HG02763 (cell line): Measurements from ENCODE around the gene SEMG2.

Source experiments
- ATAC-seq: cut with Tn5 transposase; IDR thresholded peaks from one replicate; pipeline ENCODE4 v1.9.1; 2021; ENCODE audit warnings: mild to moderate bottlenecking, moderate library complexity; ENCODE audit not compliant: unreplicated experiment

SEMG2 gene, protein sequence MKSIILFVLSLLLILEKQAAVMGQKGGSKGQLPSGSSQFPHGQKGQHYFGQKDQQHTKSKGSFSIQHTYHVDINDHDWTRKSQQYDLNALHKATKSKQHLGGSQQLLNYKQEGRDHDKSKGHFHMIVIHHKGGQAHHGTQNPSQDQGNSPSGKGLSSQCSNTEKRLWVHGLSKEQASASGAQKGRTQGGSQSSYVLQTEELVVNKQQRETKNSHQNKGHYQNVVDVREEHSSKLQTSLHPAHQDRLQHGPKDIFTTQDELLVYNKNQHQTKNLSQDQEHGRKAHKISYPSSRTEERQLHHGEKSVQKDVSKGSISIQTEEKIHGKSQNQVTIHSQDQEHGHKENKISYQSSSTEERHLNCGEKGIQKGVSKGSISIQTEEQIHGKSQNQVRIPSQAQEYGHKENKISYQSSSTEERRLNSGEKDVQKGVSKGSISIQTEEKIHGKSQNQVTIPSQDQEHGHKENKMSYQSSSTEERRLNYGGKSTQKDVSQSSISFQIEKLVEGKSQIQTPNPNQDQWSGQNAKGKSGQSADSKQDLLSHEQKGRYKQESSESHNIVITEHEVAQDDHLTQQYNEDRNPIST

GRCh38 chr20:45221076-45221475 lies at the start of gene SEMG2:
TSS of gene SEMG2 (plus strand) at chr20:45221373. CDS start at chr20:45221390, 17 bp downstream.
- ATAC-seq = no peak

DNA sequence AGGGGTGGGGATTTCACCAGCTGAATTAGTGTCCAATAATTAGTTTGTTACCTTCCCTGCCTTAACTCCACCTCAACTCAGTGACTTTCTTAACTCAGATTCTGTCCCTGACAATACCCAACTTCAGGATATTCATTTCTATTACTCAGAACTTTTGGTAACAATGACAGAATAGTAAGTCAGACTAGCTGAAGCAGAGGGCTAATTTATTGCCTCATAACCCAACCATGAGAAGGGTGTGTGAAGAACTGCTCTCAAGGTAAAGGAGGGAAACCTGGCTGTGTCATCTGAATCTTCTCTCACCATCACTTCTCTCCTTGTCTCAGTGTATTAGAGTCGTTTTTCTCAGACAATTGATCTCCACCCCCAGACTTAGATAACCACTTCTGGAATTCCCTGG lies 47.7 kb upstream of the SEMG2 start:
- no peak for ATAC-seq

DNA sequence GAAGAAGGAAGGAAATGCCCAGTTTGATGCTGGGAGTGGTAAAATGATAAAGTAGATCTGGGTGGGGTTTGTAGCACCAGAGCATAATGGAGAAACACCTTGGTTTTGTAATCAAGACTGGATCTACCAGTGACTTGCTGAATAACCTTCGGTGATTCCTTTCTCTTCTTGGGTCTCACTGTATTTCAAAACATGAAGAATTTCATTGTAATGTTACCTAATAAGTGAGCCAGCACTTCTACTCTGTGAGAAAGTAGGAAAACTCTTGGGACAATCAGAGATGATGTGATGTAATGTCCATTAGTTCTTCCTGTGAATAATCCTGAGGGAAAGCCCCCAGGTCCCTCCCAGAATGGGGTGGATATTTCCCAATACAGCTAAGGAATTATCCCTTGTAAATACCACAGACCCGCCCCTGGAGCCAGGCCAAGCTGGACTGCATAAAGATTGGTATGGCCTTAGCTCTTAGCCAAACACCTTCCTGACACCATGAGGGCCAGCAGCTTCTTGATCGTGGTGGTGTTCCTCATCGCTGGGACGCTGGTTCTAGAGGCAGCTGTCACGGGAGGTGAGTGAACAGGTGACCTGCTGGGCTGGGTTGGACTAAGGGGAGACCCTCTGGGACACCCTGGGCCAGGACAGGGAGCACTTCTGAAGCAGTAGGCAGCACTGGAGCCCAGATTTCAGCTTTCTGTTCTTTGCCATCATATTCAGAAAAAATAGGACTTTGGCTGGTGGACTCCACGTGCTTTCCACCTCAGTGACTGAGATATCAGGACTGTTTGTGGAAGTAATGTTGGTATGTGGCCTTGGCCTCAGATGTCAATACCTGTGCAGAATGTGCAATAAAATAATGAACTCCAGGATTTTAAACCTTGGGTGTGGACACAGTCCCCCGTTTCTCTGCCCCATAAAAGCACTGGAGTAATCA lies 46.5 kb upstream of the SEMG2 start, which contains the start of gene PI3:
Gene PI3, plus strand, starts transcription at position 469 of the 931 bp plus-strand sequence. Its CDS starts 21 bp downstream, at position 490.
- ATAC-seq = no peak

DNA sequence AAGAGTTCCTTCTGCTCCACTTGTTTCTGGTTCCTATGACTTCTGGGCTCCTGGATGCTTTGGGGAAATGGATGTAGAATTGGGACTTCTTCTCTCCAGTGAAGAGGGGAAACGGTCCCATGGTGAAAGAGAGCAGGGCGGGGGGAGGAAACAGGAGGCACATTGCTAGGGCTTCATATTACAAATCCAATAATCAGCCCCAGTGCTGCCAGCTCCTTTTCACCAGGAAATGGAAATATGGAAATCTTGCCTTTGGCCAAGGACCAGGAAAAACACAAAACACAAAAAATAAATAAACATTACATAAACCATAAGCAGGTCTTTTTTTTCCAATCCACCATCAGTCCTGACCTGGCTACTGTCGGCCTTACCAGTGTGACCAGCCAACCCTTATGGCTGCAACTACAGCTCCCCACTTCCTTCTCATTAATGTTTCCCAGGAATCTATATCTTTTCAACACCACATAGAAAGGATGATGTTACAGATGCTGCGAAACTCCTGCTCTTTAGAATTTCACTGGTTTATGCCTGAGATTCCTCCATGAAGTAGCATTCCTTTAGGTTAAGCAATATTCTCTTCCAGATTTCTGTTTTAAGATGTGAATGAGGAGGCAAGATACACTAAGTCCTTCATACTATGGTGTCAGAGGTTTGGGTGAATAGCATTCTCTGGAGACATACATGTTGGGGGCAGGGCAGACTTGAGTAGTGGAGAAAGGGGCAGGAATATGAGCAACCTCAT lies 44.5 kb upstream of the SEMG2 start:
- no peak for ATAC-seq

DNA sequence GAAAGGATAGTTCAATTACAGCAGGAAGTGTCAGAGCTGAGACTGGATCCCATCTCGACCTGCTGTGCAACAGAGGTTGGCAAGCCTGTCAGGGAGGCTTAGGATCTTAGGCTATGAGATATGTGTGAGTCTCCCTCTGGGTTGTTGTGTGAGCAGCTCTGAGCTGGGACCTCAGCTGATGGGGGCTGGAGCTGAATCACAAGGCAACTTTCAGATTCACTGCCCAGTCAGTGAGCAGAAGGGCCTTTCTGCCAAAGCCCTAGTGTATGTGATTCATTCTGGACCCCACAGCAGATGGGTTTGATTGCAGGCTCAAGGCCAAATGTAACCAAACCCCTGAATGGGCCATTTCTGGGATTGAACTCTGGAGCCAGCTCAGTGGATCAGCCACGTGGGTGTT lies 42.0 kb upstream of the SEMG2 start:
- no peak for ATAC-seq

DNA sequence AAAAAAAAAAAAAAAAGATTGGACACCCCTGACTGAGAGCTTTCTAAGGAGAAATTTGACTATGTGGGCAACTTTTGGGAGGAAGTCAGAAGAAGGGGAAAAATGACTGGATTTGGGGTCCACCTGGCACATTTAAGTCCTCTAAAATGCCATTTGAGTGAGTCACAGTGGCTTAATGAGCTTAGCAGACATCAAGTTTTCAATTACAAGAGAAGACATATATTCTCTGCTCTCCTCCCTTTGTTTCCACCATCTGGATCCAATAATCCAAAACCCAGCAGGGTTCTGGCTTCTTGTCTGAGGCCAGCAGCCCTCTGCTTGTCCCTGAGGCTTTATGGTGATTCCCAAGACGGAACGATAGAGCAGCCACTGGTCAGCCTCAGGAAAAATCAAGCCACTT lies 39.5 kb upstream of the SEMG2 start:
- no peak for ATAC-seq

GRCh38 chr20:45183084-45183483 lies 38.1 kb upstream of the SEMG2 start:
- no peak for ATAC-seq

- ATAC-seq = no peak
These were observed 33.5 kb upstream of the SEMG2 start for GRCh38 chr20:45187693-45188092.

DNA sequence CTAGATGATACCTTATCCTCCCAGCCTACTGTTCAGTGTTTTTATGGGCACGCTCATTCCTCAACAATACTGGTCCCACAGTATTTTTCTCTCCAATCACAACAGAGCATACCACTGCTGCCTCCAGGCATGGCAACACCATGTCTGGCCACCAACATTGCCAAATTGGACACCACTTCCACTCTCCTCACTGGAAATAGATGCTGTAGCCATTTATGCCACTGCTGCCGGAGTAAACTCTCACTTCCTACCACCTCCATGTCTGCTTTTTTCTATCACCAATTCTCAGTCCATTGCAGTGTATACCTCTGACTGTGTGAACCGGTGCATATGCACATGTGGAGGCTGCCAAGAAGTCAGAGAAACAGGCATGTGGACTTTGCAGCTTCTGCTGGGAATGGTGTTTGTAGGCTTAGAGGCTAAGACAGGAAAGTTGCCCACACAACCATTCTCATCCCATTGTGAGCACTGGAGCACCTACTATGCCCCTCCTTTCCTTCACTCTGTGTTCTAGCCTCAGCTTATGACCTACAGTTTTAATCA lies 32.0 kb upstream of the SEMG2 start:
- no peak for ATAC-seq

DNA sequence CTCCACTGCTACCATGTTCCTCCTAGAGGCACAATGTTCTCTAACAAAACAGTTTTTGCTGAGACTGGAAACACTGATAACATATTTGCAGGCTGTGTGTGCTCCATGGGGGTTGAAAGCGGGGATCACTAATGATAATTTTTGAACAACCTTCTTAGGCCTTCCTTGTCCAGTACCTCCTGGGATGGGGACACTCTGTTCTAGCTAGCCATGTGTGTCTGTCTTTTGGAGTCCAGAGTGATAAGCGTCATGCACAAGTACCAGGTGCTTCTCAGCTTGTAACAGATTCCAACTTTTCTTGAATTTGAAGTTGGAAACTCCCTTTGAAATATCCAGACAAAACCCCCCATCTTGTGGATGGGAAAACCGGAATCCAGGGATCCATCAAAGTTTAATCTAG lies 31.3 kb upstream of the SEMG2 start:
- ATAC-seq = no peak

DNA sequence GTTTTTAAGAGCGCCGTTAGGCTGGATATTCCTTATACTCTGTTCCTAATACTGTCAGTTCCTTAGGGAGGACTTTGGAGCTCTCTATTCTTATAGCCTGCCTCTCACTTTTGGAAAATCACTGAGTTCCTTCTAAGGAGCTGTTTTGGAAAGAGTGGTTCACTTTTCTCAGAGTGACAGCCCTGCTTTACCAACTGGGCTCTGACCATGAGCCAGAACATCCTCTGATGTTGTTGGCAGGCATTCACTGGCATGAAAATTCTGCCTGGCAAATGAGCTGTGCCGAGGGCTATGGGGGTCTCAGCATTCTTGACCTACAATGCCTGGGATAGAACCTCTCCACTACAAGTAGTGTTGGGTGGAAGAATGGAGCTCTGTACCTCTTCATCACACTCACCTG lies 29.2 kb upstream of the SEMG2 start:
- ATAC-seq = no peak

DNA sequence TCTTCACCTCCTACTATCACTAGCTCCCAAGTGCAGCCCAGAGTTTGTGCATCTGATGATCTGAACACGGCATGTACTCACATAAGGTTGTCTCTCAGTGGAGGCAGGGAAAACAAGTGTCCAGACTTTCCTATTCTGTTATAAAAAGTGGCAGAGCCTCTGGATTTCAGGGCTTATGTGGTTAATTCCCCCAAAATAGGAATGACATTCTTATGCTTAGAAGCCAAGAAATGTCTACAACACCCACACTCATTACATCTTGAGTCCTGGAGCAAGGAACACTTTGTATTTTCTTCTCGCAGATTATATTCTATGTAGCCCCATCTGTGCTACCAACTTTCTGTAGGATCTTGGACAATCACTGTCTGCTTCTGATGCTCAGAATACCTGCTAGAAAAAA lies 27.8 kb upstream of the SEMG2 start:
- no peak for ATAC-seq

GRCh38 chr20:45206725-45207124 lies 14.4 kb upstream of the SEMG2 start, which contains the start of gene SEMG1:
TSS of gene SEMG1 (plus strand) at chr20:45207033. CDS start at chr20:45207054, 21 bp downstream.
- no peak for ATAC-seq

GRCh38 chr20:45209924-45210323 lies 11.2 kb upstream of the SEMG2 start:
- ATAC-seq = no peak

- no peak for ATAC-seq
These were observed 9.4 kb upstream of the SEMG2 start for GRCh38 chr20:45211569-45212474.

GRCh38 chr20:45212836-45213235 lies 8.3 kb upstream of the SEMG2 start:
- ATAC-seq = no peak

GRCh38 chr20:45218124-45218523 lies 3.0 kb upstream of the SEMG2 start:
- no peak for ATAC-seq

DNA sequence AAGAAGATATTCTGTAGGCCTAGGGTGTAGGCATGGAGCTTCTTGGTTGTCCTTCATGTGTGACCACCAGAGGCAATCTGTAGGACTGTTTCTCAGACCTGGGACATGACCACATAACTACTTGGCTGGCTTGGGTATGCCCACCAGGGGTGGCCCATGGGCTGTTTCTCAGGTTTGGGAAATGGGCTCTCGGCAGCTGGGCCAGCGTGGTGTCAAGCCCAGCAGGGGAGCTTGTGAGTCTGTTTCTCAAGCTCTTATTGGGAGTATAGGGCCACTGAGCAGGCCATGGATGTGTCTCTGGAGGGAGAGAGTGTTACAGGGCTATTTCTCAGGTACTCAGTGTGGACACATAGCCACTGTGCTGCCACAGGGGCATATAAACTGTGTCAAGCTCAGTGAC lies 2.5 kb upstream of the SEMG2 start:
- no peak for ATAC-seq

GRCh38 chr20:45223136-45223535 lies 2.0 kb downstream of the SEMG2 start:
- ATAC-seq = no peak
